ENCODE measurements around the gene UTP25.

Gene UTP25

DNA sequence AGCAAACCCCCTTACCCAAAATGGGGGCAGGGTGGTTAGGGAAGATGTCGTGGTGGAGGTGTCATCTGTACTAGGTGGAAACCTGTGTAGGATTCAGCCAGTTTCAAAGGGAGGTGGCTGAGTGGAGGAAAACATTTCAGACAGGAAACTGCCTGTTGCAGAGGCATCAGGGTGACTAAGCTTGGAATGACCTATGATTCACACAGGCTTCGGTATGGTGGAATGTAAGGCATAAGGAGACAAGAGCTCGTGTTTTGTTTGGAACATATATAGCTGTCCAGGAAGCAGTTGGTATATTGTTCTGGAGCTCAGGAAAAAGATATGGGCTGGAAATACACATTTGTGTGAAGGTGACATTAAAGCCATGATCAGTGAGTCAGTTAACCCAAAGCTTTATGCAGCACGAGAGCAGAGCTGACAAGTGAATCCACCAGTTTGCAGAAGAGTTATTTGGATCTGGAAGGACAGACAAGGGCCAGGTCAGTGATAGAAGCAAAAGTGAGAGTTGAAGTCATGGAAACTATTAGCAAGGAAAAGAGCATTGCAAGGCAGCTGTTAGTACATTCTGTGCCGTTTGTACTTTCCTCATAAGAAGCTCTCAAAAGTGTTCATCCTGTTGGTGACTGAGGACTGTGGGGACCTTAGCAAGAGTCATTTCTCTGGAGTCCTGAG is 12.2 kb downstream of the UTP25 start:
- no peak for DNase-seq (ENCODE audit: low spot score)

DNA sequence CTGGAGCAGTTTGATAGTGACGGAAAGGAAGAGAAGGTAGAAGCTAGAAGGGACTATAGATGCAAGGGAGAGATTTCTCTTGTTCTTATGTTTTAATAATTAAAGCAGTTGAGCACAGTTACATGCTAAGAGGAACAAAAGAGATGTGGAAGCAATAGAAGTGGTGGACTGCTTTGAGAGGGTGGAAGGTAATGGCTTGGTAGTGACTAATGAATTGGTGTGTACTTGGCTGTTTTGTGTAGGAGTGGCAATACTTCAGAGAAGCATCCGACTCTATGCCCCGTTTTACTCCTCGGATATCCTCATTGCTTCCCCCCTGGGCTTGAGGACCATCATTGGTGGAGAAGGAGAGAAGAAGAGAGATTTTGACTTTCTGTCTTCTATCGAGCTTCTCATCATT is 12.8 kb downstream of the UTP25 start:
- DNase-seq (ENCODE audit: low spot score) = no peak

GRCh38 chr1:209844695-209845407 is 17.1 kb downstream of the UTP25 start:
- no peak for DNase-seq (ENCODE audit: low spot score)

DNA sequence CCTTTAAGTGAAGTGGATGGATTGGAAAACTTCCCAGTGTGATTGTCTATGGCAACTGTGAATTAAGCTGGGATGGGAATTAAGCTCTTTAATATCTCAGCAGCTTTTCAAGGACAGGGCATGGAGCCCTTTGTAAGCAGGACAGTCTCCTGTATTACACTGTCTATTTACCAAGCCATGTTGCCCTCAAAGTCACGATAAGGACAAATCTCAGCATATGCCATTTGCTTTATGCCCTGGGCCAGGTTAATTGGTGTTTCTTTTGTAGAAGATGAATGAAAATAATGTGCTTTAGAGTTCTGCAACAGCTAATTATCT is 17.6 kb downstream of the UTP25 start:
- DNase-seq (ENCODE audit: low spot score) = no peak

GRCh38 chr1:209849388-209849787 is 21.6 kb downstream of the UTP25 start:
- no peak for DNase-seq (ENCODE audit: low spot score)

GRCh38 chr1:209850342-209850979 is 22.7 kb downstream of the UTP25 start:
- no peak for DNase-seq (ENCODE audit: low spot score)

DNA sequence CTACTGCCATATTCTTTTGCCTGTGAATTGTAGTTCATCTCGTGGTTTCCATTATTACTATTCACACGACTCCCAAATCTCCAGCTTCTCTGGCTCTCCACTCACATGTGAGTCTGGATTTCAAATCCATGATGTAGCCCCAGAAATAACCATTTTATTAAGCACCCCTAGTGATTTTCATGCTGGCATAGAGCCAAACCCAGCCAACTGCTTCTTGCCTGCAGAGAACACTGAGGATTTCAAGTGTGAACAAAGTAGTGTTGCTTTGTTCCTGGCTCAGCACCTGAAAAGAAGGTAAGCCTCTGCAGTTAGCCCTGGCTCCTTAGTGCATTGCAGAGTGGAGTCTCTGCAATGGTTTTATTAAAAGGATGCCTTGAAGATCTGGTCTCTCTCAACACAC is 25.9 kb downstream of the UTP25 start:
- DNase-seq (ENCODE audit: low spot score) = no peak

DNA sequence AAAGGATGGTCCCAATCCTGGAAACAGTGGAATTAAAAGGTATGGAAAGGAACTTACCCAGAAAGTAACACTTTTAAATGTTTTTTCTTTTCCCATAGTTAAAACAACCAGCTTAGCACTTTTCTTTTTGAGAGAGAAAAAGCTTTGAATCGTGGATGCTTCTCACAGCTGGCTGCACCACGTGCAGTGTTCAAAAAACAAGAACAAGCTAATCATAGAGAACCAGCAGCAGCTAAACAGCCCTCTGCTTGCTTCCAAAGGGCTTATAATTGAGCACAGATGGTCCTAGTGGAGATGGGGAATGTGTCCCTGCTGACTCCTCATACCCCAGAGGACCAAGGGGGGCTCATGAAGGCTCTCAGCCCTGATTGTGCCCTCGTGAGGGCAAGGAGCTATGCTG is 26.4 kb downstream of the UTP25 start:
- DNase-seq (ENCODE audit: low spot score) = no peak

DNA sequence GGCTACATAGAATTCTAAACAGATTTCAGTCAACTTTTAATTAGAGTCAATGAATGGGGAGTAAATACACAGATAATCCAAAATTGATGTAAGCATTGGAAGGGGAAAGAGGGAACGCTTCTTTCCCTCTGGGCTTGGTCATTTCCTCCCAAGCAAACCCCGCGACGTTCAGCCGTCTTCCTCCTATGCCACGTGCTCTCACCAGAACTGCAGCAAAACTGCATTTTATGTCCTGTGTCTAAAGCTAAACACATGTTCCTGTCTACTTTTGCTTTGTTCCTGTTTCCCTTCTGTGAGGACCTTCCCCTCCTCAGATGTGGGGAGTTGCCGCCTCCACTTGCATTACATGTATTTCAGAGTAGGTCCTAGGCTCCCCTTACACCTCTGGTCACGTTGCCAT is 27.2 kb downstream of the UTP25 start:
- no peak for DNase-seq (ENCODE audit: low spot score)

- DNase-seq (ENCODE audit: low spot score) = no peak
Measured at GRCh38 chr1:209855623-209856022, 27.9 kb downstream of the UTP25 start.

- DNase-seq (ENCODE audit: low spot score) = no peak
Measured at GRCh38 chr1:209858561-209859103, 30.9 kb downstream of the UTP25 start.

- DNase-seq (ENCODE audit: low spot score) = peak; percentile 65
Measured at GRCh38 chr1:209860293-209860881, 32.6 kb downstream of the UTP25 start.

GRCh38 chr1:209861242-209861641 is 33.5 kb downstream of the UTP25 start:
- DNase-seq (ENCODE audit: low spot score) = no peak

- no peak for DNase-seq (ENCODE audit: low spot score)
Measured at GRCh38 chr1:209862391-209863356, 34.9 kb downstream of the UTP25 start.

DNA sequence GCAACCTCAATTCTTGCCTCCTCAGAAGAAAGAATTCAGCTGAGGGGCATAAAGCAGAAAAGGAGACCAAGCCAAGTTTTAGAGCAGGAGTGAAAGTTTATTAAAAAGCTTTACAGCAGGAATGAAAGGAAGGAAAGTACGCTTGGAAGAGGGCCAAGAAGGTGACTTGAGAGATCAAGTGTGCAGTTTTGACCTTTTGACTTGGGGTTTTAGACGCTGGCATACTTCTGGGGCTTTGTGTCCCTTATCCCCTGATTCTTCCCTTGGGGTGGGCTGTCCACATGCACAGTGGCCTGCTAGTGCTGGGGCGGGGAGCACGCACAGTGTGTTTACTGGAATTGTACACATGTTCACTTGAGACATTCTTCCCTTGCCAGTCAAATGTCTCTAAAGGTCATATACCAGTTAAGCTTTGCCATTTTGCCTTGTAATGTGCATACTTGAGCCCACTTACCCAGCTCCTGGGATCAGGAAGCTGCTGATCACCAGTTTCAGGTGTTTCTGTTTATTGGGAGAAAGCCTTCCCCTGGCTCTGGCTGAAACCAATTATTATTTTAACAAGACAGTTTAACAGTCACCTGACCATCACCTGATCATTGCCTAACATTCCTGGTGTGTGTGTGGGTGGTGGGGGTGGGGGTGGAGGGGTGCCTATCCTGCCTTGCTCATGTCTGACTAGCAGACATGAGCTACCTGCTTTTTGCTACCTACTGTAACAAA is 36.2 kb downstream of the UTP25 start:
- no peak for DNase-seq (ENCODE audit: low spot score)

GRCh38 chr1:209866201-209866600 is 38.4 kb downstream of the UTP25 start:
- DNase-seq (ENCODE audit: low spot score) = no peak

DNA sequence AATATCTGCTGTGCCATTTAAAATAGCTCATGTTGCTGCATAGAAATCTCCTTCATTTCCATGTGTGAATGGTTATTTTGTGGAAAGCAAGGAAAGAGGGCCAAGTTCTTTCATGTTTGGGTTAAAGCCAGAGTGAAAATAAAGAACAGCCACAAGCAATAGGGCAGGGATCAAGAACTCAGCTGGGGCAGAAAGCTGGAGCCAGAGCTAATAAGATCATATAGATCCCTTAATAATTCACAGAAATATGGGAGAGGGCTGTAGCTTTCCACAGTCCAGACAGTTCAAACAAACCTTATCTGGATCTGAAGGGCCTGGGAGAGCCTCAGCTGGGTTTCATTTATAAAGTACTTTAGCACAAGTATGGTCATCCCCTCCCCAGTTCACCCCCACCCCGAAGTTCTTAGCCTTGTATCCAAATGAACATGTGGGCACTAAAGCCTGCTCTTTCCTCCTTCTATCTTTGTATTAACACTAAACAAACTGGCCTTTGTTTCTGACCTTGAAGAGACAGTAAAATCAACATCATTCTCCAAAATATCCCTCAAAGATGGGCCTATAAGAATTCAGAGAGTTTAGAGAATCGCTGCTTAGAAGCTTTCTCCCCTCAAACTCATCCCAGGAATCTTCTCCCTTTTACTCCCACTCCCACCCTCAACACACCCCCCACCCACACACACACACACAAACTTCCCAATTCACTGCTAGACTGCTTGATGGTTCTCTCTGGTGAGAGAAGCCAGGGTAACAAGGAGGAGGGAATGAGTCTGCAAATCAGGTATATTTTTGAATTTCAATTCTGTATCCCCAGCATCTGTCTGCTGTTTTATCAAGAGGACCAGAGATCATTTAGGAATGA is 41.7 kb downstream of the UTP25 start:
- DNase-seq (ENCODE audit: low spot score) = no peak

DNA sequence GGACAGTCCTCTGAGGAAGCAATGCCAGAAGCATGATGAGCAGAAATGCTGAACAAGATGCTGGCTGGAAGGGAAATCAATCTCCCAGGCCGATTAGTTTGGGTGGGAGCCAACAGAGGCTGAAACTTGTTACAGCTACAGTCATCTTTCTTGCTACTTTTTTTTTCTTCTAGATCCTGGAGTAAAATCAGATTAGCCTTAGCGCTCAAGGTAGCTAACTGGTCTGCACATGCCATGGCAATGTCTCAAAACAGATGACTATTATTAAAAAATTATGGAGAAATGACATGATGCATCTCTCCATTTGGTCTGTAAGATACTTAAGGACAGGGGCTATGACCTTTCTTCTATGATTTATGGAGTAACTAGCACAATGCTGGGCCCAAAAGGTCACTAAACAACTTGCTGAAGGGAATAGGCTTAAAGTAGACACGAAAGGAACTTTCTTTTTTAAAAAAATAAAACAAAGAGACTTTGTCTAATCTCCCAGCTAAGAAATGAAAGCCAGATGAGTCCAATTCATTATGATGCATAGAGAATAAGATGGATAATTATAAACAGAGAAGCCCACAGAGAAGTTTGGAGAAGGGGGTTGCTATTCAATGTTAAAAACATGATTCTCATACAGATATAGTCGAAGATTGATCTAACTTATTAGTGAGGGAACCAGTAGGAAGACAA is 42.5 kb downstream of the UTP25 start:
- no peak for DNase-seq (ENCODE audit: low spot score)

GRCh38 chr1:209871006-209871405 is 43.2 kb downstream of the UTP25 start:
- no peak for DNase-seq (ENCODE audit: low spot score)

Data from CD4-positive, alpha-beta T cell treated with Interleukin-15 for 4 hours (primary cell).